Measurements from ENCODE around the gene WIPI1. TPM values are rescaled to one million over a fixed set of nuclear protein-coding genes. Genes with fewer than 3 reads are reported as not detected.

WIPI1 gene, protein sequence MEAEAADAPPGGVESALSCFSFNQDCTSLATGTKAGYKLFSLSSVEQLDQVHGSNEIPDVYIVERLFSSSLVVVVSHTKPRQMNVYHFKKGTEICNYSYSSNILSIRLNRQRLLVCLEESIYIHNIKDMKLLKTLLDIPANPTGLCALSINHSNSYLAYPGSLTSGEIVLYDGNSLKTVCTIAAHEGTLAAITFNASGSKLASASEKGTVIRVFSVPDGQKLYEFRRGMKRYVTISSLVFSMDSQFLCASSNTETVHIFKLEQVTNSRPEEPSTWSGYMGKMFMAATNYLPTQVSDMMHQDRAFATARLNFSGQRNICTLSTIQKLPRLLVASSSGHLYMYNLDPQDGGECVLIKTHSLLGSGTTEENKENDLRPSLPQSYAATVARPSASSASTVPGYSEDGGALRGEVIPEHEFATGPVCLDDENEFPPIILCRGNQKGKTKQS
- polyA plus RNA-seq (2013, experiment 1 of 2) = 16.5 TPM
- 15.9 TPM for polyA plus RNA-seq (2013, experiment 2 of 2)

GRCh38 chr17:68457168-68457538 lies at the start of gene WIPI1:
Gene WIPI1 (minus strand): TSS chr17:68457496. CDS start chr17:68457421, 75 bp downstream.
- Histone ChIP-seq H3K36me3 (replicated peaks in 1 of 2; ENCODE audit: control insufficient read depth in 2 of 2, insufficient read depth in 2 of 2, low read length in 2 of 2) (no peaks in the 10 kb centered on the region), H2BK15ac (ENCODE audit: low read length) (no peak within 1 kb of the TSS), H3K79me1 (ENCODE audit: low read depth, low read length) (no peaks in the 10 kb centered on the region), H4K8ac (ENCODE audit: low read depth, low read length) (no peak within 1 kb of the TSS), H3K9me3 (replicated peaks in 1 of 2; ENCODE audit: control insufficient read depth in 2 of 2, insufficient read depth in 1 of 2, low read depth in 1 of 2, low read length in 2 of 2) (no peaks in the 10 kb centered on the region), H3K23ac (ENCODE audit: low read depth, low read length, poor library complexity) (peak within 1 kb of the TSS; percentile 77), H3K4me3 (ENCODE audit: low read length in 2 of 2) (peak within 1 kb of the TSS; percentile 72 to 90), H3K4me2 (ENCODE audit: insufficient read depth, low read length, poor library complexity, severe bottlenecking) (peak within 1 kb of the TSS; percentile 92), H3K18ac (ENCODE audit: low read length) (peak within 1 kb of the TSS; percentile 70), H3K14ac (ENCODE audit: low read length) (peak within 1 kb of the TSS; percentile 2), H2BK120ac (ENCODE audit: low read depth, low read length) (peak within 1 kb of the TSS; percentile 56), H3K9ac (ENCODE audit: low read depth, low read length, poor library complexity) (peak within 1 kb of the TSS; percentile 71), H3K4me1 (ENCODE audit: control insufficient read depth in 2 of 2, insufficient read depth in 1 of 2, low read depth in 1 of 2, low read length in 2 of 2) (peaks cover 2 to 14% of the 10 kb centered on the region in 2 donors), H3K27ac (replicated peaks; ENCODE audit: low read length) (no peak within 1 kb of the TSS), H2AK5ac (ENCODE audit: low read depth, low read length) (peak within 1 kb of the TSS; percentile 33), H3K4ac (ENCODE audit: low read length) (no peak within 1 kb of the TSS), H2BK12ac (ENCODE audit: low read length) (no peak within 1 kb of the TSS), H4K91ac (ENCODE audit: low read depth, low read length, poor library complexity) (no peak within 1 kb of the TSS), H2BK5ac (ENCODE audit: low read length) (peak within 1 kb of the TSS; percentile 47), H2AFZ (ENCODE audit: low read length) (peak within 1 kb of the TSS; percentile 88), H3K27me3 (ENCODE audit: control insufficient read depth in 3 of 3, insufficient read depth in 3 of 3, low read depth in 1 of 3, low read length in 3 of 3) (peaks cover 0 to 9% (median 2%) of the 10 kb centered on the region in 3 experiments)
- no peak for DNase-seq (ENCODE audit: low spot score)
- no CpG with 5 or more reads among the region's 39 CpGs for WGBS, 2 donors (ENCODE audit: extremely low coverage in 2 of 2, insufficient read length in 2 of 2, insufficient replicate concordance in 1 of 2)

- Histone ChIP-seq H3K27ac (replicated peaks; ENCODE audit: low read length) (no peak overlapping the region), H3K9me3 (replicated peaks in 1 of 2; ENCODE audit: control insufficient read depth in 2 of 2, insufficient read depth in 1 of 2, low read depth in 1 of 2, low read length in 2 of 2) (no peaks in the 10 kb centered on the region), H2BK5ac (ENCODE audit: low read length) (no peak overlapping the region), H4K8ac (ENCODE audit: low read depth, low read length) (no peak overlapping the region), H2AK5ac (ENCODE audit: low read depth, low read length) (no peak overlapping the region), H3K9ac (ENCODE audit: low read depth, low read length, poor library complexity) (no peak overlapping the region), H3K36me3 (replicated peaks in 1 of 2; ENCODE audit: control insufficient read depth in 2 of 2, insufficient read depth in 2 of 2, low read length in 2 of 2) (no peaks in the 10 kb centered on the region), H3K4me3 (ENCODE audit: low read length in 2 of 2) (no peak overlapping the region), H2BK15ac (ENCODE audit: low read length) (no peak overlapping the region), H2BK12ac (ENCODE audit: low read length) (no peak overlapping the region), H3K23ac (ENCODE audit: low read depth, low read length, poor library complexity) (no peak overlapping the region), H3K14ac (ENCODE audit: low read length) (no peak overlapping the region), H2AFZ (ENCODE audit: low read length) (no peak overlapping the region), H3K4me2 (ENCODE audit: insufficient read depth, low read length, poor library complexity, severe bottlenecking) (no peak overlapping the region), H3K79me1 (ENCODE audit: low read depth, low read length) (no peaks in the 10 kb centered on the region), H4K91ac (ENCODE audit: low read depth, low read length, poor library complexity) (no peak overlapping the region), H3K4ac (ENCODE audit: low read length) (no peak overlapping the region), H3K27me3 (ENCODE audit: control insufficient read depth in 3 of 3, insufficient read depth in 3 of 3, low read depth in 1 of 3, low read length in 3 of 3) (no peaks in the 10 kb centered on the region), H3K4me1 (ENCODE audit: control insufficient read depth in 2 of 2, insufficient read depth in 1 of 2, low read depth in 1 of 2, low read length in 2 of 2) (peaks cover 0 to 15% of the 10 kb centered on the region in 2 donors), H3K18ac (ENCODE audit: low read length) (no peak overlapping the region), H2BK120ac (ENCODE audit: low read depth, low read length) (no peak overlapping the region)
- DNase-seq (ENCODE audit: low spot score) = no peak
- WGBS, 2 donors (ENCODE audit: extremely low coverage in 2 of 2, insufficient read length in 2 of 2, insufficient replicate concordance in 1 of 2) = no CpG with 5 or more reads among the region's 1 CpG
Measured at GRCh38 chr17:68505951-68506350, 48.7 kb upstream of the WIPI1 start.

DNA sequence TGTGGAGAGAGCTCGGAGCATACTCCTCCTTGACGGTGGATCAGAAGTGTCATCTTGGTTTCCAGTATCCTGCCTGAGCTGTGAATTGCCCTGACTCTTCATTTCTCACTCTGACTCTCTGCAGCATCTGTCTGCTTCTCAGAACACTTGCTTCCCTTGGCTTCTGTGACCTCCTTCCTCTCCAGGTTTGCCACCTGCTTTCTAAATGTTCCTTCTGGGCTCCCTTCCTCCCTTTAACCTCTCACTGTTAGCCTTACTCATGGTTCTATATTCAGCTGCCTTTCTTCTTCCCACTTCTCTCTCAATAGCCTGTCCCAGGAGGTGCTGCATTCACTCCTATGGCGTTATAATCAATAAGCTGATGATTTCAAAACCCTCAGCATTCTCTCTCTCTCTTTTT lies 43.8 kb upstream of the WIPI1 start:
- WGBS, 2 donors (ENCODE audit: extremely low coverage in 2 of 2, insufficient read length in 2 of 2, insufficient replicate concordance in 1 of 2) = no CpG with 5 or more reads among the region's 3 CpGs
- H2AK5ac ChIP-seq (ENCODE audit: low read depth, low read length) = no peak overlapping the region
- no peak overlapping the region for H3K27ac ChIP-seq (replicated peaks; ENCODE audit: low read length)

GRCh38 chr17:68499587-68499986 lies 42.3 kb upstream of the WIPI1 start:
- WGBS, 2 donors (ENCODE audit: extremely low coverage in 2 of 2, insufficient read length in 2 of 2, insufficient replicate concordance in 1 of 2) = no CpG with 5 or more reads among the region's 5 CpGs
- Histone ChIP-seq H2BK5ac (ENCODE audit: low read length) (no peak overlapping the region), H2BK15ac (ENCODE audit: low read length) (no peak overlapping the region), H3K4me3 (ENCODE audit: low read length in 2 of 2) (no peak overlapping the region), H3K79me1 (ENCODE audit: low read depth, low read length) (no peaks in the 10 kb centered on the region), H4K91ac (ENCODE audit: low read depth, low read length, poor library complexity) (no peak overlapping the region), H3K14ac (ENCODE audit: low read length) (no peak overlapping the region), H3K4me1 (ENCODE audit: control insufficient read depth in 2 of 2, insufficient read depth in 1 of 2, low read depth in 1 of 2, low read length in 2 of 2) (no peaks in the 10 kb centered on the region), H3K9me3 (replicated peaks in 1 of 2; ENCODE audit: control insufficient read depth in 2 of 2, insufficient read depth in 1 of 2, low read depth in 1 of 2, low read length in 2 of 2) (no peaks in the 10 kb centered on the region), H3K18ac (ENCODE audit: low read length) (no peak overlapping the region), H3K27me3 (ENCODE audit: control insufficient read depth in 3 of 3, insufficient read depth in 3 of 3, low read depth in 1 of 3, low read length in 3 of 3) (no peaks in the 10 kb centered on the region), H2AFZ (ENCODE audit: low read length) (no peak overlapping the region), H3K4ac (ENCODE audit: low read length) (no peak overlapping the region), H4K8ac (ENCODE audit: low read depth, low read length) (no peak overlapping the region), H2BK120ac (ENCODE audit: low read depth, low read length) (no peak overlapping the region), H3K36me3 (replicated peaks in 1 of 2; ENCODE audit: control insufficient read depth in 2 of 2, insufficient read depth in 2 of 2, low read length in 2 of 2) (no peaks in the 10 kb centered on the region), H3K23ac (ENCODE audit: low read depth, low read length, poor library complexity) (no peak overlapping the region), H3K27ac (replicated peaks; ENCODE audit: low read length) (no peak overlapping the region), H2AK5ac (ENCODE audit: low read depth, low read length) (no peak overlapping the region), H3K9ac (ENCODE audit: low read depth, low read length, poor library complexity) (no peak overlapping the region), H2BK12ac (ENCODE audit: low read length) (no peak overlapping the region), H3K4me2 (ENCODE audit: insufficient read depth, low read length, poor library complexity, severe bottlenecking) (no peak overlapping the region)
- DNase-seq (ENCODE audit: low spot score) = no peak

More for the DNA sequence above, 43.8 kb upstream of the WIPI1 start:
- H3K36me3 ChIP-seq (replicated peaks in 1 of 2; ENCODE audit: control insufficient read depth in 2 of 2, insufficient read depth in 2 of 2, low read length in 2 of 2) = no peaks in the 10 kb centered on the region
- no peak overlapping the region for H4K91ac ChIP-seq (ENCODE audit: low read depth, low read length, poor library complexity)
- no peak overlapping the region for H3K14ac ChIP-seq (ENCODE audit: low read length)
- no peaks in the 10 kb centered on the region for H3K4me1 ChIP-seq (ENCODE audit: control insufficient read depth in 2 of 2, insufficient read depth in 1 of 2, low read depth in 1 of 2, low read length in 2 of 2)
- H3K4me3 ChIP-seq (ENCODE audit: low read length in 2 of 2) = no peak overlapping the region
- no peaks in the 10 kb centered on the region for H3K9me3 ChIP-seq (replicated peaks in 1 of 2; ENCODE audit: control insufficient read depth in 2 of 2, insufficient read depth in 1 of 2, low read depth in 1 of 2, low read length in 2 of 2)
- no peak overlapping the region for H2BK15ac ChIP-seq (ENCODE audit: low read length)
- H2BK12ac ChIP-seq (ENCODE audit: low read length) = no peak overlapping the region
- no peak overlapping the region for H3K4me2 ChIP-seq (ENCODE audit: insufficient read depth, low read length, poor library complexity, severe bottlenecking)
- H2BK5ac ChIP-seq (ENCODE audit: low read length) = no peak overlapping the region
- no peak overlapping the region for H2BK120ac ChIP-seq (ENCODE audit: low read depth, low read length)
- no peak overlapping the region for H4K8ac ChIP-seq (ENCODE audit: low read depth, low read length)
- no peak overlapping the region for H3K9ac ChIP-seq (ENCODE audit: low read depth, low read length, poor library complexity)
- H3K27me3 ChIP-seq (ENCODE audit: control insufficient read depth in 3 of 3, insufficient read depth in 3 of 3, low read depth in 1 of 3, low read length in 3 of 3) = no peaks in the 10 kb centered on the region
- H3K18ac ChIP-seq (ENCODE audit: low read length) = no peak overlapping the region
- DNase-seq (ENCODE audit: low spot score) = no peak
- no peak overlapping the region for H2AFZ ChIP-seq (ENCODE audit: low read length)
- H3K23ac ChIP-seq (ENCODE audit: low read depth, low read length, poor library complexity) = no peak overlapping the region
- no peaks in the 10 kb centered on the region for H3K79me1 ChIP-seq (ENCODE audit: low read depth, low read length)
- H3K4ac ChIP-seq (ENCODE audit: low read length) = no peak overlapping the region

Measured in neuronal stem cell (in vitro differentiated cells).